Gastroesophageal sphincter (tissue), 4 donors: ENCODE data around the gene IFNA17. TPM values are rescaled to one million over a fixed set of nuclear protein-coding genes. Genes with fewer than 3 reads are reported as not detected.

Experiments
- ATAC-seq: fragments of 150-250 bp; one replicate; pipeline ENCODE4 v1.9.1; 2016; ENCODE audit warnings: mild to moderate bottlenecking, moderate library complexity
- H3K27ac ChIP-seq, 4 donors: fragments of 200-600 bp; sonication (generic) in 3 of 4; 1 replicate in 3 of 4; 2 replicates in 1 of 4; pipeline ENCODE4 v1.5.1; 2016 to 2019
- H3K27me3 ChIP-seq: fragments of 200-600 bp; sonication (generic); one replicate; pipeline ENCODE4 v1.5.1; 2019
- H3K36me3 ChIP-seq, 2 donors: fragments of 200-600 bp; sonication (generic); one replicate each; pipeline ENCODE4 v1.5.1; 2019; ENCODE audit warnings: control low read depth in 1 of 2
- H3K4me1 ChIP-seq, 3 donors: fragments of 200-600 bp; sonication (generic); 1 replicate in 2 of 3; 2 replicates in 1 of 3; pipeline ENCODE4 v1.5.1; 2016 to 2019; ENCODE audit warnings: control low read depth in 2 of 3
- H3K4me3 ChIP-seq, 2 donors: fragments of 200-600 bp; sonication (generic); one replicate each; pipeline ENCODE4 v1.5.1; 2019; ENCODE audit warnings: mild to moderate bottlenecking in 1 of 2, moderate library complexity in 1 of 2
- H3K9me3 ChIP-seq, 3 donors: fragments of 200-600 bp; sonication (generic); one replicate each; pipeline ENCODE4 v1.5.1; 2017 to 2019; ENCODE audit warnings: control low read depth in 2 of 3
- CTCF ChIP-seq, 4 experiments: fragments of 200-600 bp in 2 of 4; fragments of 450-650 bp in 2 of 4; sonication (generic) in 1 of 4; IDR thresholded peaks; one replicate each; pipeline ENCODE4 v1.5.1; 2017 to 2019; ENCODE audit warnings: antibody characterized with exemption in 4 of 4, mild to moderate bottlenecking in 2 of 4, moderate library complexity in 2 of 4
- EP300 ChIP-seq: sonication (generic); formaldehyde crosslinking; IDR thresholded peaks from one replicate; pipeline ENCODE4 v1.6.1; 2017; ENCODE audit warnings: antibody characterized with exemption, mild to moderate bottlenecking
- POLR2A ChIP-seq, 2 donors: fragments of 450-650 bp; IDR thresholded peaks; one replicate each; pipeline ENCODE4 v1.6.1; 2017; ENCODE audit warnings: antibody characterized with exemption in 2 of 2, mild to moderate bottlenecking in 2 of 2, moderate library complexity in 1 of 2
- POLR2AphosphoS5 ChIP-seq: sonication (generic); formaldehyde crosslinking; IDR thresholded peaks from one replicate; pipeline ENCODE4 v1.6.1; 2017; ENCODE audit warnings: antibody characterized with exemption
- WGBS, 2 donors: methylation state at CpG; one replicate each; pipeline ENCODE4 v1.1.5; 2018; ENCODE audit warnings: low coverage in 1 of 2; 5-methylcytosine and 5-hydroxymethylcytosine counted together
- total RNA-seq, 4 donors: library from RNA; depleted of rRNA; stranded (reverse); fragments of >200 nt; gene quantifications; one replicate each; pipeline ENCODE4 v1.1.0, GENCODE V29; 2016

IFNA17 gene
- total RNA-seq, 4 donors from 2014 or later: not detected

GRCh38 chr9:21265421-21266189 is 37.6 kb upstream of the IFNA17 start:
- ATAC-seq: no peak
- Histone ChIP-seq H3K36me3 (no peaks in the 10 kb centered on the region), H3K4me1 (no peaks in the 10 kb centered on the region), H3K9me3 (peaks cover 0 to 1% (median 0%) of the 10 kb centered on the region in 3 donors), H3K4me3 (no peak overlapping the region), H3K27ac (no peak overlapping the region), H3K27me3 (peaks cover 4% of the 10 kb centered on the region)
- 17 to 40% methylated on average over 1 of the region's 1 CpG for WGBS, 2 donors
- no peak for TF ChIP-seq POLR2AphosphoS5
- TF ChIP-seq POLR2A (IDR thresholded peaks at IDR 0.05): no peak
- no peak for TF ChIP-seq EP300
- TF ChIP-seq CTCF (IDR thresholded peaks at IDR 0.05): no peak

GRCh38 chr9:21255538-21256212 is 27.7 kb upstream of the IFNA17 start:
- Histone ChIP-seq H3K36me3 (no peaks in the 10 kb centered on the region), H3K27ac (no peak overlapping the region), H3K27me3 (no peaks in the 10 kb centered on the region), H3K4me1 (no peaks in the 10 kb centered on the region), H3K9me3 (no peaks in the 10 kb centered on the region), H3K4me3 (no peak overlapping the region)
- WGBS, 2 donors: 17 to 68% methylated on average over 1 to 5 of the region's 5 CpGs
- TF ChIP-seq EP300: no peak
- no peak for TF ChIP-seq CTCF (IDR thresholded peaks at IDR 0.05)
- TF ChIP-seq POLR2AphosphoS5: no peak
- TF ChIP-seq POLR2A (IDR thresholded peaks at IDR 0.05): no peak
- no peak for ATAC-seq

- H3K4me3 ChIP-seq: no peak overlapping the region
- no peaks in the 10 kb centered on the region for H3K9me3 ChIP-seq
- TF ChIP-seq POLR2AphosphoS5 (peak; percentile 10), CTCF (IDR thresholded peaks at IDR 0.05) (peak; percentile 9 to 39 (median 26)), EP300 (no peak), POLR2A (IDR thresholded peaks at IDR 0.05) (no peak)
- peaks cover 2% of the 10 kb centered on the region for H3K27me3 ChIP-seq
- no peak overlapping the region for H3K27ac ChIP-seq
- ATAC-seq: peak; percentile 66
- H3K4me1 ChIP-seq: no peaks in the 10 kb centered on the region
- 0% methylated on average over 2 to 3 of the region's 3 CpGs for WGBS, 2 donors
- no peaks in the 10 kb centered on the region for H3K36me3 ChIP-seq
Measured at GRCh38 chr9:21252721-21253547, 24.9 kb upstream of the IFNA17 start.

- H3K4me1 ChIP-seq: no peaks in the 10 kb centered on the region
- no peak overlapping the region for H3K4me3 ChIP-seq
- H3K9me3 ChIP-seq: no peaks in the 10 kb centered on the region
- TF ChIP-seq POLR2AphosphoS5 (no peak), POLR2A (IDR thresholded peaks at IDR 0.05) (no peak), CTCF (IDR thresholded peaks at IDR 0.05) (no peak), EP300 (no peak)
- 64 to 88% methylated on average over 3 to 4 of the region's 4 CpGs for WGBS, 2 donors
- no peak overlapping the region for H3K27ac ChIP-seq
- ATAC-seq: no peak
- H3K36me3 ChIP-seq: no peaks in the 10 kb centered on the region
- peaks cover 4% of the 10 kb centered on the region for H3K27me3 ChIP-seq
Measured at GRCh38 chr9:21251638-21252037, 23.6 kb upstream of the IFNA17 start.
